GM12878 (cell line): ENCODE measurements around the gene TACR1. TPM values are rescaled to one million over a fixed set of nuclear protein-coding genes. Genes with fewer than 3 reads are reported as not detected.

Experiments
- ATAC-seq: fragments of 200-7000 bp; cut with Tn5 transposase; 3 replicates; pipeline ENCODE4 v1.9.1; 2020; ENCODE audit warnings: mild to moderate bottlenecking, moderate library complexity
- BruUV-seq: library from RNA; stranded (reverse); fragments of 400-500 nt; replicated peaks from 2 replicates; lab custom pipeline; 2021; lab: Mats Ljungman, UMichigan
- CTCF ChIA-PET: fragments of 300-600 bp; sonication (Branson Sonifier 250); formaldehyde crosslinking; extraction: SDS; loops from one replicate; lab custom pipeline; 2021; ENCODE audit warnings: inconsistent platforms; lab: Yijun Ruan, JAX
- POLR2A ChIA-PET: fragments of 350-600 bp; formaldehyde crosslinking; extraction: SDS; loops from one replicate; lab custom pipeline; 2021; ENCODE audit warnings: inconsistent platforms; lab: Charles Lee
- RAD21 ChIA-PET: fragments of 300-600 bp; sonication (Branson Sonifier 250); formaldehyde crosslinking; loops from one replicate; lab custom pipeline; 2023; ENCODE audit warnings: antibody characterized with exemption; ENCODE audit not compliant: unreplicated experiment; lab: Charles Lee
- SMC1A ChIA-PET: fragments of 300-600 bp; sonication (Branson Sonifier 250); formaldehyde crosslinking; loops from one replicate; lab custom pipeline; 2023; ENCODE audit not compliant: unreplicated experiment, uncharacterized antibody; lab: Charles Lee
- DNase-seq: peaks from one replicate; pipeline ENCODE4 v3.0.0-alpha.2; 2011; ENCODE audit warnings: low read depth, low spot score
- FAIRE-seq: peaks from 3 replicates; lab custom pipeline; 2011; peaks lifted over from hg19 to GRCh38; lab: Jason Lieb, UNC
- H2AFZ ChIP-seq: 2 replicates; pipeline ENCODE4 v1.6.0; 2011; ENCODE audit warnings: low read depth, low read length, control low read depth; ENCODE audit not compliant: control insufficient read depth
- H3K27ac ChIP-seq: 2 replicates; pipeline ENCODE4 v1.5.1; 2011; ENCODE audit warnings: control low read depth; ENCODE audit not compliant: control insufficient read depth, insufficient read depth
- H3K27me3 ChIP-seq, 2 experiments: replicated peaks in 1 of 2; 2 replicates each; pipeline versions ENCODE4 v1.6.0 to v1.6.1; 2011; ENCODE audit warnings: low read length in 1 of 2; ENCODE audit not compliant: control insufficient read depth in 2 of 2, insufficient read depth in 2 of 2
- H3K36me3 ChIP-seq, 2 experiments: 2 replicates each; pipeline ENCODE4 v1.5.1; 2011; ENCODE audit warnings: low read length in 1 of 2; ENCODE audit not compliant: control insufficient read depth in 2 of 2, insufficient read depth in 2 of 2
- H3K4me1 ChIP-seq: 2 replicates; pipeline ENCODE4 v1.6.1; 2011; ENCODE audit warnings: mild to moderate bottlenecking, low read length, moderate library complexity, mixed read lengths; ENCODE audit not compliant: control insufficient read depth, insufficient read depth
- H3K4me2 ChIP-seq: 2 replicates; pipeline ENCODE4 v1.6.0; 2011; ENCODE audit warnings: control low read depth; ENCODE audit not compliant: control insufficient read depth, insufficient read depth
- H3K4me3 ChIP-seq: fragments of 200-600 bp; sonication (generic); 2 replicates; pipeline ENCODE4 v1.5.1; 2016
- H3K79me2 ChIP-seq: 2 replicates; pipeline ENCODE4 v1.6.0; 2011; ENCODE audit warnings: low read length; ENCODE audit not compliant: control insufficient read depth, insufficient read depth
- H3K9ac ChIP-seq: 2 replicates; pipeline ENCODE4 v1.8.0; 2011; ENCODE audit warnings: low read length, control low read depth, mixed read lengths; ENCODE audit not compliant: control insufficient read depth, insufficient read depth
- H3K9me3 ChIP-seq: replicated peaks from 3 replicates; pipeline ENCODE4 v1.5.1; 2011; ENCODE audit warnings: mild to moderate bottlenecking, low read length; ENCODE audit not compliant: control insufficient read depth, insufficient read depth
- H4K20me1 ChIP-seq: 2 replicates; pipeline ENCODE4 v1.6.0; 2011; ENCODE audit not compliant: control insufficient read depth, insufficient read depth
- ASH2L ChIP-seq: fragments of 300-600, 200-600 bp; sonication (generic); IDR thresholded peaks from 2 replicates; pipeline ENCODE4 v1.6.1; 2017; ENCODE audit warnings: low read depth, mild to moderate bottlenecking, borderline replicate concordance
- BRCA1 ChIP-seq: IDR thresholded peaks from 2 replicates; pipeline ENCODE4 v1.6.1; 2011; ENCODE audit warnings: low read depth, low read length, improper control_type of control experiment
- CBFB ChIP-seq: IDR thresholded peaks from 2 replicates; pipeline ENCODE4 v1.6.1; 2016; ENCODE audit warnings: antibody characterized with exemption, low read depth
- DPF2 ChIP-seq: fragments of 450-650 bp; IDR thresholded peaks from 2 replicates; pipeline ENCODE4 v1.6.1; 2017; ENCODE audit warnings: mild to moderate bottlenecking
- EGR1 ChIP-seq, 2 experiments: IDR thresholded peaks; 1 replicate in 1 of 2; 2 replicates in 1 of 2; pipeline ENCODE4 v1.6.1; 2011 to 2012; ENCODE audit warnings: low read depth in 2 of 2, low read length in 2 of 2, borderline replicate concordance in 1 of 2, mild to moderate bottlenecking in 1 of 2, moderate library complexity in 1 of 2
- GATAD2B ChIP-seq: fragments of 450-650 bp; conservative IDR thresholded peaks from 2 replicates; pipeline ENCODE4 v1.6.1; 2017; ENCODE audit warnings: low read depth, mild to moderate bottlenecking, moderate library complexity
- LARP7 ChIP-seq: fragments of 450-650 bp; IDR thresholded peaks from 2 replicates; pipeline ENCODE4 v1.6.1; 2017; ENCODE audit warnings: mild to moderate bottlenecking
- MYB ChIP-seq: fragments of 150-350 bp; IDR thresholded peaks from 2 replicates; pipeline ENCODE4 v1.6.1; 2014; ENCODE audit warnings: mild to moderate bottlenecking, low read depth, low read length, borderline replicate concordance
- RBBP5 ChIP-seq: fragments of 200-600 bp; sonication (generic); conservative IDR thresholded peaks from 2 replicates; pipeline ENCODE4 v1.6.1; 2016
- SMAD1 ChIP-seq: fragments of 450-650 bp; IDR thresholded peaks from 2 replicates; pipeline ENCODE4 v1.6.1; 2018; ENCODE audit warnings: mild to moderate bottlenecking, low read depth; ENCODE audit not compliant: partially characterized antibody
- ZBED1 ChIP-seq: IDR thresholded peaks from 2 replicates; pipeline ENCODE4 v1.6.1; 2016; ENCODE audit warnings: borderline replicate concordance
- ZNF622 ChIP-seq: fragments of 450-650 bp; IDR thresholded peaks from 2 replicates; pipeline ENCODE4 v1.6.1; 2017; ENCODE audit warnings: mild to moderate bottlenecking, inconsistent platforms
- WGBS: methylation state at CpG from one replicate; pipeline ENCODE4 v1.1.6; 2016; ENCODE audit warnings: low lambda C conversion rate; ENCODE audit not compliant: insufficient replicate concordance, insufficient coverage; ENCODE audit errors: missing lambda C conversion rate; 5-methylcytosine and 5-hydroxymethylcytosine counted together
- in situ Hi-C: fragments of 300-500 bp; cut with MboI; formaldehyde crosslinking; loops from 9 replicates; pipeline ENCODE4 v1.14.3; 2018; ENCODE audit warnings: mixed read lengths
- intact Hi-C: fragments of 100-400 bp; cut with micrococcal nuclease; formaldehyde crosslinking; loops from one replicate; pipeline ENCODE4 v1.14.2; 2022; ENCODE audit not compliant: unreplicated experiment
- polyA plus RNA-seq, 11 experiments: library from polyadenylated mRNA; depleted of rRNA in 4 of 11; unstranded in 6 of 11; stranded (reverse) in 5 of 11; fragments of >200 nt; fragmentation: Nextera tagmentation in 4 of 11; fragmentation: Illumina TruSeq in 1 of 11; extraction: Ambion mirVana in 4 of 11; extraction: Trizol in 1 of 11; gene quantifications; 1 replicate in 1 of 11; 2 replicates in 10 of 11; pipeline versions ENCODE4 v1.2.1 to v1.2.3, GENCODE V29; 2011 to 2016; ENCODE audit warnings: inconsistent platforms in 2 of 11, missing spikeins in 2 of 11, low read depth in 1 of 11
- total RNA-seq, 4 experiments: library from RNA; depleted of rRNA in 3 of 4; stranded (reverse); fragments of >200 nt in 3 of 4; fragmentation: Illumina TruSeq in 1 of 4; extraction: Trizol in 1 of 4; gene quantifications; 2 replicates each; pipeline versions ENCODE4 v1.2.1 to v1.2.3, GENCODE V29; 2013 to 2021
- TF ChIP-seq, protein P1 (sequence below): fragments of 450-650 bp; formaldehyde crosslinking; IDR thresholded peaks from 2 replicates; pipeline ENCODE4 v1.5.0; 2022; ENCODE audit warnings: mild to moderate bottlenecking, missing genetic modification characterization
- TF ChIP-seq, protein P2 (sequence below): fragments of 450-650 bp; IDR thresholded peaks from 2 replicates; pipeline ENCODE4 v1.6.1; 2016; ENCODE audit warnings: mild to moderate bottlenecking

TACR1 gene
- total and polyA plus RNA-seq, 10 of the 15 experiments (the other 5 are each of a cell fraction or from before 2014, with no cell fraction given): 0.04 to 1.4 (median 0.15) TPM

DNA sequence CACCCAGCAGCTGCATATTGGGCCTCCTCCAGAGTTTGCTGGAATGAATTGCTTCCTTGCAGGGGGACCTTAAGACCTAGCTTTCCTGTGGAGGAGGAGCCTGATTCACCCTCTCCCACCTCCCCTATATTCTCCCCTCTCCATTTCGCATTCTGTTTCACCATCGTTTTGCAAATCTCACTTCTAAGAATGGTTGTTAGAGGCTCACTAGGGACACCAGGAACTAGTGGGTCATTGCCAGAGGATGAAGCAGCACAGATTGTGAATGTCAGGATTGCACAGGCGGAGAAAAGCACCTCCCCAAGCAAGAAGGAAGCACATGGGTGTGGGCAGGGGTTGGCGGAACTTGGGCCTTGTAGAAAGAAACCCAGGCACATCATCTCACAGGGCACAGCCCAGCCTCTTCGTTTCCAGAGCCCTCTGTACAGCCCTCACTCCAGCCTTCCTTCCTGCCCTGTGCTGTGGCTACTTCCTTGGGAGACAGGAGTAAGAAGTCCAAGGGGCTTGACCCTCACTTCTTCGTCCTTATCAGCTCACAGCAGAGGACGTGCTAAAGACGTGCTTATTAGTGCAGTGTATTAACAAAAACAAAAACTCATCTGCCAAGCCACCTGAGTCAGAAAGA, 63.4 kb downstream of the TACR1 start:
- no peaks in the 10 kb centered on the region for H4K20me1 ChIP-seq
- in situ Hi-C loops: no loop called here
- H2AFZ ChIP-seq: no peak overlapping the region
- no peak for DNase-seq
- SMC1A ChIA-PET: interaction anchor here (0.7 to 1.0 kb wide), 2 partner anchors 8 to 350 kb away, joined by 3 read pairs; no protein-coding TSS in a partner anchor
- no peak overlapping the region for H3K27ac ChIP-seq
- ATAC-seq: no peak
- POLR2A ChIA-PET: no interaction called here
- BruUV-seq: no TSS peak
- 18% methylated on average over 8 of the region's 8 CpGs for WGBS
- RAD21 ChIA-PET: no interaction called here
- H3K9ac ChIP-seq: no peak overlapping the region
- no peak overlapping the region for H3K4me2 ChIP-seq
- no peaks in the 10 kb centered on the region for H3K27me3 ChIP-seq
- no peak for FAIRE-seq
- no peaks in the 10 kb centered on the region for H3K9me3 ChIP-seq
- no peak overlapping the region for H3K4me3 ChIP-seq
- H3K36me3 ChIP-seq: no peaks in the 10 kb centered on the region
- intact Hi-C loops: no loop called here
- no peaks in the 10 kb centered on the region for H3K4me1 ChIP-seq
- TF ChIP-seq LARP7 (no peak), CBFB (no peak), GATAD2B (no peak), DPF2 (no peak), ASH2L (no peak), ZBED1 (no peak), MYB (no peak), EGR1 (IDR thresholded peaks at IDR 0.05; ENCODE audit: borderline replicate concordance in 1 of 2, low read depth in 2 of 2, low read length in 2 of 2) (no peak), ZNF622 (no peak), BRCA1 (no peak), RBBP5 (no peak), SMAD1 (no peak)
- TF ChIP-seq, protein P1, sequence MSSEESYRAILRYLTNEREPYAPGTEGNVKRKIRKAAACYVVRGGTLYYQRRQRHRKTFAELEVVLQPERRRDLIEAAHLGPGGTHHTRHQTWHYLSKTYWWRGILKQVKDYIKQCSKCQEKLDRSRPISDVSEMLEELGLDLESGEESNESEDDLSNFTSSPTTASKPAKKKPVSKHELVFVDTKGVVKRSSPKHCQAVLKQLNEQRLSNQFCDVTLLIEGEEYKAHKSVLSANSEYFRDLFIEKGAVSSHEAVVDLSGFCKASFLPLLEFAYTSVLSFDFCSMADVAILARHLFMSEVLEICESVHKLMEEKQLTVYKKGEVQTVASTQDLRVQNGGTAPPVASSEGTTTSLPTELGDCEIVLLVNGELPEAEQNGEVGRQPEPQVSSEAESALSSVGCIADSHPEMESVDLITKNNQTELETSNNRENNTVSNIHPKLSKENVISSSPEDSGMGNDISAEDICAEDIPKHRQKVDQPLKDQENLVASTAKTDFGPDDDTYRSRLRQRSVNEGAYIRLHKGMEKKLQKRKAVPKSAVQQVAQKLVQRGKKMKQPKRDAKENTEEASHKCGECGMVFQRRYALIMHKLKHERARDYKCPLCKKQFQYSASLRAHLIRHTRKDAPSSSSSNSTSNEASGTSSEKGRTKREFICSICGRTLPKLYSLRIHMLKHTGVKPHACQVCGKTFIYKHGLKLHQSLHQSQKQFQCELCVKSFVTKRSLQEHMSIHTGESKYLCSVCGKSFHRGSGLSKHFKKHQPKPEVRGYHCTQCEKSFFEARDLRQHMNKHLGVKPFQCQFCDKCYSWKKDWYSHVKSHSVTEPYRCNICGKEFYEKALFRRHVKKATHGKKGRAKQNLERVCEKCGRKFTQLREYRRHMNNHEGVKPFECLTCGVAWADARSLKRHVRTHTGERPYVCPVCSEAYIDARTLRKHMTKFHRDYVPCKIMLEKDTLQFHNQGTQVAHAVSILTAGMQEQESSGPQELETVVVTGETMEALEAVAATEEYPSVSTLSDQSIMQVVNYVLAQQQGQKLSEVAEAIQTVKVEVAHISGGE (CRISPR knock-in tag): no peak
- TF ChIP-seq, protein P2, sequence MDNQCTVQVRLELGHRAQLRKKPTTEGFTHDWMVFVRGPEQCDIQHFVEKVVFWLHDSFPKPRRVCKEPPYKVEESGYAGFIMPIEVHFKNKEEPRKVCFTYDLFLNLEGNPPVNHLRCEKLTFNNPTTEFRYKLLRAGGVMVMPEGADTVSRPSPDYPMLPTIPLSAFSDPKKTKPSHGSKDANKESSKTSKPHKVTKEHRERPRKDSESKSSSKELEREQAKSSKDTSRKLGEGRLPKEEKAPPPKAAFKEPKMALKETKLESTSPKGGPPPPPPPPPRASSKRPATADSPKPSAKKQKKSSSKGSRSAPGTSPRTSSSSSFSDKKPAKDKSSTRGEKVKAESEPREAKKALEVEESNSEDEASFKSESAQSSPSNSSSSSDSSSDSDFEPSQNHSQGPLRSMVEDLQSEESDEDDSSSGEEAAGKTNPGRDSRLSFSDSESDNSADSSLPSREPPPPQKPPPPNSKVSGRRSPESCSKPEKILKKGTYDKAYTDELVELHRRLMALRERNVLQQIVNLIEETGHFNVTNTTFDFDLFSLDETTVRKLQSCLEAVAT: no peak
- H3K79me2 ChIP-seq: no peaks in the 10 kb centered on the region
- CTCF ChIA-PET: no interaction called here
